HL-60 (cell line): Measurements from ENCODE around the gene LRRC4C.

Experiments
- DNase-seq, 2 experiments: peaks; one replicate each; pipeline ENCODE4 v3.0.0-alpha.2; 2010 to 2020; ENCODE audit warnings: low read depth in 1 of 2, low spot score in 1 of 2
- H3K27ac ChIP-seq: fragments of 250-450 bp; sonication (Bioruptor Pico); replicated peaks from 2 replicates; pipeline ENCODE4 v1.5.1; 2020; ENCODE audit warnings: mild to moderate bottlenecking, moderate library complexity
- H3K27me3 ChIP-seq: fragments of 250-450 bp; sonication (Bioruptor Pico); 2 replicates; pipeline ENCODE4 v1.5.1; 2021; ENCODE audit warnings: mild to moderate bottlenecking, moderate library complexity; ENCODE audit not compliant: insufficient read depth, poor library complexity, severe bottlenecking
- H3K4me3 ChIP-seq: replicated peaks from 2 replicates; pipeline ENCODE4 v1.5.1; 2011; ENCODE audit warnings: mild to moderate bottlenecking, control low read depth, low read length; ENCODE audit not compliant: insufficient read depth
- CTCF ChIP-seq: IDR thresholded peaks from one replicate; pipeline ENCODE4 v1.5.1; 2011; ENCODE audit warnings: low read length, control low read depth, inconsistent platforms; ENCODE audit not compliant: insufficient read depth
- GABPA ChIP-seq: IDR thresholded peaks from 2 replicates; pipeline ENCODE4 v1.6.1; 2012; ENCODE audit warnings: low read depth
- POLR2AphosphoS5 ChIP-seq: IDR thresholded peaks from 2 replicates; pipeline ENCODE4 v1.6.1; 2012; ENCODE audit warnings: low read depth
- REST ChIP-seq: IDR thresholded peaks from 2 replicates; pipeline ENCODE4 v1.6.1; 2012; ENCODE audit warnings: low read depth; ENCODE audit not compliant: insufficient replicate concordance
- SPI1 ChIP-seq: IDR thresholded peaks from 2 replicates; pipeline ENCODE4 v1.6.1; 2012; ENCODE audit warnings: low read depth, mild to moderate bottlenecking, borderline replicate concordance

Gene LRRC4C

GRCh38 chr11:40255457-40255856 is 1204.0 kb downstream of the LRRC4C start:
- TF ChIP-seq REST (no peak), GABPA (no peak)
- Histone ChIP-seq H3K27ac (no peak overlapping the region), H3K4me3 (no peak overlapping the region), H3K27me3 (no peaks in the 10 kb centered on the region)
- no peak for DNase-seq

- no peak overlapping the region for H3K27ac ChIP-seq
- H3K4me3 ChIP-seq, result no peak overlapping the region
- TF ChIP-seq GABPA (no peak), REST (no peak), CTCF (no peak), POLR2AphosphoS5 (no peak), SPI1 (no peak)
- DNase-seq, result no peak
- no peaks in the 10 kb centered on the region for H3K27me3 ChIP-seq
Measured at GRCh38 chr11:40253166-40253565, 1206.3 kb downstream of the LRRC4C start.

- no peak for DNase-seq
- Histone ChIP-seq H3K27ac (no peak overlapping the region), H3K27me3 (no peaks in the 10 kb centered on the region), H3K4me3 (no peak overlapping the region)
- TF ChIP-seq CTCF (no peak), SPI1 (no peak), GABPA (no peak), REST (no peak), POLR2AphosphoS5 (no peak)
Measured at GRCh38 chr11:40252236-40252635, 1207.2 kb downstream of the LRRC4C start.

GRCh38 chr11:40246983-40247382 is 1212.5 kb downstream of the LRRC4C start:
- TF ChIP-seq CTCF (no peak), SPI1 (no peak), GABPA (no peak), REST (no peak), POLR2AphosphoS5 (no peak)
- DNase-seq, result no peak
- Histone ChIP-seq H3K27ac (no peak overlapping the region), H3K27me3 (no peaks in the 10 kb centered on the region), H3K4me3 (no peak overlapping the region)
